Natural killer cell (primary cell): ENCODE data around the gene ATP5PD. TPM values are rescaled to one million over a fixed set of nuclear protein-coding genes. Genes with fewer than 3 reads are reported as not detected.
A peak's percentile ranks its signal among the peaks of the same experiment; 100 is the strongest.

Experiments
- ATAC-seq, 3 donors: fragments of 150-1000 bp in 2 of 3; fragments of 200-7000 bp in 1 of 3; cut with Tn5 transposase; 1 replicate in 1 of 3; 2 replicates in 2 of 3; pipeline ENCODE4 v1.10.0; 2021; ENCODE audit warnings: mild to moderate bottlenecking in 2 of 3, moderate library complexity in 2 of 3
- DNase-seq, 2 donors: peaks; one replicate each; pipeline versions ENCODE4 v3.0.0 to v3.0.0-alpha.2; 2013 to 2021; ENCODE audit warnings: mixed read lengths in 1 of 2
- H3K27ac ChIP-seq: one replicate; pipeline ENCODE4 v1.5.1; 2013; ENCODE audit warnings: mild to moderate bottlenecking, low read length
- H3K27me3 ChIP-seq: one replicate; pipeline ENCODE4 v1.6.1; 2013; ENCODE audit warnings: low read length; ENCODE audit not compliant: control insufficient read depth, insufficient read depth
- H3K36me3 ChIP-seq: one replicate; pipeline ENCODE4 v1.6.1; 2013; ENCODE audit warnings: low read length; ENCODE audit not compliant: control insufficient read depth, insufficient read depth
- H3K4me1 ChIP-seq: one replicate; pipeline ENCODE4 v1.6.1; 2013; ENCODE audit warnings: low read length; ENCODE audit not compliant: control insufficient read depth, insufficient read depth
- H3K4me3 ChIP-seq: one replicate; pipeline ENCODE4 v1.5.1; 2013; ENCODE audit warnings: low read length
- H3K9me3 ChIP-seq: one replicate; pipeline ENCODE4 v1.6.1; 2013; ENCODE audit warnings: low read length; ENCODE audit not compliant: control insufficient read depth, insufficient read depth
- H3K27ac Mint-ChIP-seq, 2 donors: one replicate each; pipeline ENCODE4 v1.8.0; 2022; ENCODE audit warnings: mild to moderate bottlenecking in 2 of 2, mixed read lengths in 2 of 2, moderate library complexity in 1 of 2
- H3K27me3 Mint-ChIP-seq, 2 donors: one replicate each; pipeline ENCODE4 v1.8.0; 2022; ENCODE audit warnings: low read depth in 2 of 2, mixed read lengths in 2 of 2
- H3K36me3 Mint-ChIP-seq: one replicate; pipeline ENCODE4 v1.8.0; 2022; ENCODE audit warnings: mixed read lengths
- H3K4me1 Mint-ChIP-seq, 2 donors: one replicate each; pipeline ENCODE4 v1.8.0; 2022; ENCODE audit warnings: mixed read lengths in 2 of 2
- H3K4me3 Mint-ChIP-seq: one replicate; pipeline ENCODE4 v1.8.0; 2022; ENCODE audit warnings: mild to moderate bottlenecking, moderate library complexity, mixed read lengths
- H3K9me3 Mint-ChIP-seq, 2 donors: one replicate each; pipeline ENCODE4 v1.8.0; 2022; ENCODE audit warnings: mixed read lengths in 2 of 2
- WGBS: methylation state at CpG from one replicate; pipeline ENCODE4 v1.1.7; 2013; ENCODE audit warnings: missing lambda C conversion rate; ENCODE audit not compliant: insufficient coverage; 5-methylcytosine and 5-hydroxymethylcytosine counted together
- intact Hi-C: fragments of 100-400 bp; cut with micrococcal nuclease; formaldehyde crosslinking; loops from one replicate; pipeline ENCODE4 v1.14.2; 2022
- total RNA-seq, 4 donors: library from RNA; stranded (reverse); fragments of 120-200 nt in 1 of 4; gene quantifications; one replicate each; pipeline versions ENCODE4 v1.2.3 to v1.2.4, GENCODE V29; 2013 to 2022
- TF ChIP-seq, protein P1 (sequence below): fragments of 200-600 bp; IDR thresholded peaks from one replicate; pipeline ENCODE4 v1.8.0; 2022; ENCODE audit warnings: antibody characterized with exemption

The ATP5PD gene
- total RNA-seq, 3 donors from 2014 or later (not counting 1 experiment from before 2014, with no cell fraction given): 74.7 to 96.3 (median 75.2) TPM

DNA sequence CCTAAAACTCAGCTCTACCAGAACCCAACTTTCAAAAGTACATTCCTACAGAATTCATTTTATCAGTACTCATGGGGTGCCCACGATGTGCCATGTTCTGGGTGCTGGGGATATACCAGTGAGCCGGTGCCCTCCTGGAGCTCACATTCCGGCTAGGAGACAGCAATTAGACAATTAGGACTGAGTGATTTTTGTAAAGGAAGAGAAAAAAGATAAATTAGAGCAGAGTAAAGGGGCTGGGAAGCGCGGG, 34.7 kb downstream of the ATP5PD start:
- 78% methylated on average over 5 of the region's 5 CpGs for WGBS
- Histone ChIP-seq H3K4me1 (peaks cover 16% of the 10 kb centered on the region), H3K36me3 (no peaks in the 10 kb centered on the region), H3K4me3 (peak overlapping the region; percentile 76), H3K9me3 (no peaks in the 10 kb centered on the region), H3K27ac (peak overlapping the region; percentile 82), H3K27me3 (no peaks in the 10 kb centered on the region)
- Mint-ChIP-seq H3K9me3 (no peaks in the 10 kb centered on the region), H3K4me1 (peaks cover 17 to 33% of the 10 kb centered on the region in 2 donors), H3K36me3 (no peaks in the 10 kb centered on the region), H3K4me3 (peak overlapping the region; percentile 95), H3K27me3 (no peaks in the 10 kb centered on the region), H3K27ac (peak overlapping the region; percentile 88 to 95)
- DNase-seq (no peak), ATAC-seq (no peak)
- intact Hi-C loops: loop anchor here (2.0 kb wide), 2 partner anchors 35 to 51 kb away; partner anchors contain the start of genes ATP5PD and KCTD2
- TF ChIP-seq, protein P1, sequence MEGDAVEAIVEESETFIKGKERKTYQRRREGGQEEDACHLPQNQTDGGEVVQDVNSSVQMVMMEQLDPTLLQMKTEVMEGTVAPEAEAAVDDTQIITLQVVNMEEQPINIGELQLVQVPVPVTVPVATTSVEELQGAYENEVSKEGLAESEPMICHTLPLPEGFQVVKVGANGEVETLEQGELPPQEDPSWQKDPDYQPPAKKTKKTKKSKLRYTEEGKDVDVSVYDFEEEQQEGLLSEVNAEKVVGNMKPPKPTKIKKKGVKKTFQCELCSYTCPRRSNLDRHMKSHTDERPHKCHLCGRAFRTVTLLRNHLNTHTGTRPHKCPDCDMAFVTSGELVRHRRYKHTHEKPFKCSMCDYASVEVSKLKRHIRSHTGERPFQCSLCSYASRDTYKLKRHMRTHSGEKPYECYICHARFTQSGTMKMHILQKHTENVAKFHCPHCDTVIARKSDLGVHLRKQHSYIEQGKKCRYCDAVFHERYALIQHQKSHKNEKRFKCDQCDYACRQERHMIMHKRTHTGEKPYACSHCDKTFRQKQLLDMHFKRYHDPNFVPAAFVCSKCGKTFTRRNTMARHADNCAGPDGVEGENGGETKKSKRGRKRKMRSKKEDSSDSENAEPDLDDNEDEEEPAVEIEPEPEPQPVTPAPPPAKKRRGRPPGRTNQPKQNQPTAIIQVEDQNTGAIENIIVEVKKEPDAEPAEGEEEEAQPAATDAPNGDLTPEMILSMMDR: no peak

DNA sequence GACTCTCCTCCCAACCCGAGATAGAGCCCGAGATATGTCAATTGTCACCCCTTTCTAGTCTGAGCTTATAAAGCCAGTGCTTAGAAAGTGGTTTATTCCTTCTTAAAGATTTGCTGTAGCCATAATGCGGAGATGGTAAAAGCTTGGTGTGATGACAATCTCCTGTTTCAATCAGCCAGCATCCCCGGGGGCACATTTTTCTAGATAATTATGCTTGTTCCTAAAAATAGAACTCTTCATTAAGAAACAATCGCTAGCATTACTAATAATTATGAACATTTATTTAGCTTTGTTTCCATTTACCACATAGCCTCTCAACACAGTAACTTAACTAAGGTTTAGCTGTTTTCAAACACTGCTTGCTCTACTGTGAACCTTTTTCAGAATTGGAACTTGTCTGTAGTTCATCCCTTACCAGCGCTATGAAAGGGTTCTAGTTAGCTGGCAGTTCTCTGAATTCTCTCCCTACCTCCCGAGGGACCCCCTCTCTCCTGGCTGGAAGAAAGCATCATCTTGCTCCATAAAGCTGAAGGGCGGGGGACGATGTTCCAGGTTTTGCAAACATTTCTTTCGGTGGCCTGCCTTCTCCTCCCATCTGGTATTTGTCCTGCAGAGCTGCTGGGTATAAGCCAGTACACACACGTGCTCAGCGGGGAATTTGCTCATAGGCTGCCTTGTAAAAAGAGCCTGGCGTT, 35.2 kb downstream of the ATP5PD start:
- H3K4me3 ChIP-seq: no peak overlapping the region
- Mint-ChIP-seq H3K4me1 (peaks cover 17 to 33% of the 10 kb centered on the region in 2 donors), H3K27ac (peak overlapping the region; percentile 88 to 95), H3K36me3 (no peaks in the 10 kb centered on the region), H3K4me3 (peak overlapping the region; percentile 95), H3K9me3 (no peaks in the 10 kb centered on the region), H3K27me3 (no peaks in the 10 kb centered on the region)
- H3K9me3 ChIP-seq: no peaks in the 10 kb centered on the region
- peaks cover 16% of the 10 kb centered on the region for H3K4me1 ChIP-seq
- peak in 1 of 2 donors; percentile 13 for DNase-seq
- intact Hi-C loops: loop anchor here (2.0 kb wide), 2 partner anchors 35 to 51 kb away; partner anchors contain the start of genes ATP5PD and KCTD2
- no peak for ATAC-seq
- no peaks in the 10 kb centered on the region for H3K36me3 ChIP-seq
- WGBS: 95% methylated on average over 13 of the region's 13 CpGs
- TF ChIP-seq, protein P1: no peak
- H3K27ac ChIP-seq: peak overlapping the region; percentile 82
- H3K27me3 ChIP-seq: no peaks in the 10 kb centered on the region

DNA sequence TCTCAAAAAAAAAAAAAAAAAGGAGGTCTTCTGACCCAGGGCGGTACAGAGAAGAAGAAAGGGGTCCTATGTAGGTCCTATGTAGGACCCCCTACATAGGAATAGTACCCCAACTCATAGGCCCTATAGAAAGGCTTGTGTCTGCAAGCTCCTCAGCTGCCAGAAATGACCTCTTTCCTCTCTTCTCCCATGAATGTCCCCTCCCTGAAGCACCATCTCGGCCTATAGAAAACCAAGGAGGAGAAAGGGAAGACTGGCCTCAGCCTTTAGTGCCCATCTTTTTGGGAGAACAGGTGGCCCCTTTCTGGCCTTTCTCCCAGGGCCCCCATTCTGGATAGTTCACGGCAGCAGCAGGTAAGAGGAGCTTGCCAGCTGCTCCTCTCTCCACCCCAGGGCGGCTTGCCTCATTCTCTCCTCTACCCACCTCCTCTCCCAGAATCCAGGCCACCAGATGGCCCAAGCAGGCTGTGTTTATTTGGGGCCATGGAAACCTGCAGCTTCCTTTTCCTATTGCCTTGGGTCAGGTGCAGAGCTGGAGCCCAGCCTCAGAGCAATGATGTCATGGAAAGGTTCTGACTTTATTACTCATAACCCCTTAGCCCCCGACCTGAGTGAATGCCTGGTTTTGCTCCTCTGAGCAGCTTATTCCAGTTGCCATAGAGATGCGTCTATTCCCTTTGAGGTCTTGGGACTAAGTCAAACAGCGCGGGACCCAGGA, 35.9 kb downstream of the ATP5PD start:
- no peaks in the 10 kb centered on the region for H3K9me3 Mint-ChIP-seq
- no peaks in the 10 kb centered on the region for H3K9me3 ChIP-seq
- H3K27ac ChIP-seq: no peak overlapping the region
- DNase-seq: no peak
- intact Hi-C loops: no loop called here
- no peaks in the 10 kb centered on the region for H3K27me3 ChIP-seq
- WGBS: 86% methylated on average over 7 of the region's 8 CpGs
- H3K4me1 Mint-ChIP-seq: peaks cover 17 to 28% of the 10 kb centered on the region in 2 donors
- H3K27ac Mint-ChIP-seq: no peak overlapping the region
- no peaks in the 10 kb centered on the region for H3K27me3 Mint-ChIP-seq
- TF ChIP-seq, protein P1: no peak
- H3K4me1 ChIP-seq: peaks cover 16% of the 10 kb centered on the region
- H3K36me3 ChIP-seq: no peaks in the 10 kb centered on the region
- no peak for ATAC-seq
- H3K4me3 ChIP-seq: no peak overlapping the region
- H3K4me3 Mint-ChIP-seq: peak overlapping the region; percentile 59
- H3K36me3 Mint-ChIP-seq: no peaks in the 10 kb centered on the region
